ENCODE data around the gene PPA2. TPM values are rescaled to one million over a fixed set of nuclear protein-coding genes. Genes with fewer than 3 reads are reported as not detected.

The PPA2 gene
- total RNA-seq, 1 donor from 2014 or later, result 81.0 TPM

GRCh38 chr4:105440890-105441289 lies 33.0 kb downstream of the PPA2 start:
- H3K36me3 Mint-ChIP-seq (ENCODE audit: low read depth), result peaks cover 40% of the 10 kb centered on the region
- TF ChIP-seq, protein P1, sequence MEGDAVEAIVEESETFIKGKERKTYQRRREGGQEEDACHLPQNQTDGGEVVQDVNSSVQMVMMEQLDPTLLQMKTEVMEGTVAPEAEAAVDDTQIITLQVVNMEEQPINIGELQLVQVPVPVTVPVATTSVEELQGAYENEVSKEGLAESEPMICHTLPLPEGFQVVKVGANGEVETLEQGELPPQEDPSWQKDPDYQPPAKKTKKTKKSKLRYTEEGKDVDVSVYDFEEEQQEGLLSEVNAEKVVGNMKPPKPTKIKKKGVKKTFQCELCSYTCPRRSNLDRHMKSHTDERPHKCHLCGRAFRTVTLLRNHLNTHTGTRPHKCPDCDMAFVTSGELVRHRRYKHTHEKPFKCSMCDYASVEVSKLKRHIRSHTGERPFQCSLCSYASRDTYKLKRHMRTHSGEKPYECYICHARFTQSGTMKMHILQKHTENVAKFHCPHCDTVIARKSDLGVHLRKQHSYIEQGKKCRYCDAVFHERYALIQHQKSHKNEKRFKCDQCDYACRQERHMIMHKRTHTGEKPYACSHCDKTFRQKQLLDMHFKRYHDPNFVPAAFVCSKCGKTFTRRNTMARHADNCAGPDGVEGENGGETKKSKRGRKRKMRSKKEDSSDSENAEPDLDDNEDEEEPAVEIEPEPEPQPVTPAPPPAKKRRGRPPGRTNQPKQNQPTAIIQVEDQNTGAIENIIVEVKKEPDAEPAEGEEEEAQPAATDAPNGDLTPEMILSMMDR (conservative IDR thresholded peaks at IDR 0.05), result no peak
- no peak overlapping the region for H3K27ac Mint-ChIP-seq (ENCODE audit: unreplicated experiment)
- H3K4me3 Mint-ChIP-seq, result no peak overlapping the region
- no peaks in the 10 kb centered on the region for H3K27me3 Mint-ChIP-seq (ENCODE audit: low read depth)
- no peak for DNase-seq (ENCODE audit: low read depth, low spot score)
- no peaks in the 10 kb centered on the region for H3K4me1 Mint-ChIP-seq
- peaks cover 16% of the 10 kb centered on the region for H3K9me3 Mint-ChIP-seq

GRCh38 chr4:105437637-105438036 lies 36.2 kb downstream of the PPA2 start:
- Mint-ChIP-seq H3K9me3 (peaks cover 23% of the 10 kb centered on the region), H3K36me3 (ENCODE audit: low read depth) (peaks cover 62% of the 10 kb centered on the region), H3K27me3 (ENCODE audit: low read depth) (no peaks in the 10 kb centered on the region), H3K4me3 (no peak overlapping the region), H3K27ac (ENCODE audit: unreplicated experiment) (no peak overlapping the region), H3K4me1 (peaks cover 7% of the 10 kb centered on the region)
- DNase-seq (ENCODE audit: low read depth, low spot score), result no peak
- TF ChIP-seq, protein P1 (conservative IDR thresholded peaks at IDR 0.05), result no peak

DNA sequence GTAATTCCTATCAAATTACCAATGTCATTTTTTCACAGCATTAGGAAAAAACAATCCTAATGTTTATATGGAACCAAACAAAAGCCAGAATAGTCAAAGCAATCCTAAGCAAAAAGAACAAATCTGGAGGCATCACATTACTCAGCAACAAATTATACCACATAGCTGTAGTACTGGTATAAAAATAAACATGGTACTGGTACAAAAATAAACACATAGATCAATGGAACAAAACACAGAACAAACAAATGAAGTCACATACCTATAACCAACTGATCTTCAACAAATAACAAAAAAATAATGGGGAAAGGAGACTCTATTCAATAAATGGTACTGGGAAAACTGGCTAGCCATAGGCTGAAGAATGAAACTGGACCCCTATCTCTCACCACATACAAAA lies 37.4 kb downstream of the PPA2 start:
- DNase-seq (ENCODE audit: low read depth, low spot score), result no peak
- peaks cover 67% of the 10 kb centered on the region for H3K36me3 Mint-ChIP-seq (ENCODE audit: low read depth)
- TF ChIP-seq, protein P1 (conservative IDR thresholded peaks at IDR 0.05), result no peak
- no peak overlapping the region for H3K27ac Mint-ChIP-seq (ENCODE audit: unreplicated experiment)
- no peak overlapping the region for H3K4me3 Mint-ChIP-seq
- H3K4me1 Mint-ChIP-seq, result peaks cover 7% of the 10 kb centered on the region
- peaks cover 23% of the 10 kb centered on the region for H3K9me3 Mint-ChIP-seq
- H3K27me3 Mint-ChIP-seq (ENCODE audit: low read depth), result no peaks in the 10 kb centered on the region

DNA sequence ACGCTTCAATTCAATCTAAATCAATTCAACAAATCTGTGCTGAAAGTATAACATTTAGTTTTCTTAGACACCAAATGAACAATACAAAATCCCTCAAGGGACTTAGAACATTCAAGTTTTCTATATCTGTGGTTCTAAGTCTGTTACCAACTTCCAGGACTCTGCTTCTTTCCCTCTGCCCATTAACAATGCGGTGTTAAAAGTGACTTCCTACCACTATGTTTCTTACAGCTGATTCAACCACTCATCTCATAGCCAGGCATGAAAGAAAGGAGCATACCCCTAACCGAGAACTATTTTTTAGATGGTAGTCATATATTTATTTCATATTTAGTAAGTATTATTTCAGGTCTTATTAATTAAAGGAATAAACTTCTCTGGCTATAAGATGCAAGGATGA lies 38.9 kb downstream of the PPA2 start:
- DNase-seq (ENCODE audit: low read depth, low spot score), result no peak
- TF ChIP-seq, protein P1 (conservative IDR thresholded peaks at IDR 0.05), result no peak
- peaks cover 7% of the 10 kb centered on the region for H3K4me1 Mint-ChIP-seq
- H3K9me3 Mint-ChIP-seq, result peaks cover 18% of the 10 kb centered on the region
- H3K36me3 Mint-ChIP-seq (ENCODE audit: low read depth), result peaks cover 66% of the 10 kb centered on the region
- no peak overlapping the region for H3K4me3 Mint-ChIP-seq
- H3K27me3 Mint-ChIP-seq (ENCODE audit: low read depth), result no peaks in the 10 kb centered on the region
- H3K27ac Mint-ChIP-seq (ENCODE audit: unreplicated experiment), result no peak overlapping the region

DNA sequence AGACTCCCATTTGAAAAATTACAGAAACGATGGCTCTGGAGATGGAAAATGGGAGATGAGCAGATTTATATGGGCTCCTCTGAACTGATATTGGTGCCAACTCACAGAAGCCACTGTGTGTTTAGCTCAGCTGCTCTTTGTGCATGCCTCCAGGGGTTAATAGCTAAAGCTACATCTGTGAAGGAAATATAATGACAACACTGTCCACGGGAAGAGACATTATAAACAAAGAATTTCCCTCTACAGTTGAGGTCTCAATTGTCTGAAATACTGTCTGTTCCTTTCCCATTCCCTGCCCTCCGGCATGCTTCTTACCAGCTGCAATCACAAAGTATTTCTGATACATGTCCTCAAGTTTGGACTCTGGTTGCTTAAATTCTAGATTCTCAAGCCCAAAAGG lies 40.4 kb downstream of the PPA2 start:
- no peak for DNase-seq (ENCODE audit: low read depth, low spot score)
- Mint-ChIP-seq H3K27me3 (ENCODE audit: low read depth) (no peaks in the 10 kb centered on the region), H3K4me3 (peak overlapping the region; percentile 20), H3K9me3 (peaks cover 18% of the 10 kb centered on the region), H3K4me1 (peaks cover 7% of the 10 kb centered on the region), H3K27ac (ENCODE audit: unreplicated experiment) (peak overlapping the region; percentile 68), H3K36me3 (ENCODE audit: low read depth) (peaks cover 62% of the 10 kb centered on the region)
- TF ChIP-seq, protein P1 (conservative IDR thresholded peaks at IDR 0.05), result no peak

DNA sequence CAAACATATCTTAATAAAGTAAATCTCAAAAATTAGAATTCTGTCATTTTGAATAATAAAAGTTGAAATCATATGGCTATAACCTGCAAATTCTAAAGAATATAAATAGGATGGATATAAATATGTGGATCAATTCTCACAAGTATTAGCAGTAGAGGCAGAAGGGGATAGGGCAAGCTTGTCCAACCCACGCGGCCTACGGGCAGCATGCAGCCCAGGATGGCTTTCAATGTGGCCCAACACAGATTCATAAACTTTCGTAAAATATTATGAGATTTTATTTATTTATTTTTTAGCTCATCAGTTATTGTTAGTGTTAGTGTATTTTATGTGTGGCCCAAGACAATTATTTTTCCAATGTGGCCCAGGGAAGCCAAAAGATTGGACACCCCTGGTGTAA lies 41.4 kb downstream of the PPA2 start:
- TF ChIP-seq, protein P1 (conservative IDR thresholded peaks at IDR 0.05), result no peak
- Mint-ChIP-seq H3K4me3 (no peak overlapping the region), H3K27ac (ENCODE audit: unreplicated experiment) (no peak overlapping the region), H3K27me3 (ENCODE audit: low read depth) (no peaks in the 10 kb centered on the region), H3K4me1 (peaks cover 7% of the 10 kb centered on the region), H3K9me3 (peaks cover 24% of the 10 kb centered on the region), H3K36me3 (ENCODE audit: low read depth) (peaks cover 65% of the 10 kb centered on the region)
- DNase-seq (ENCODE audit: low read depth, low spot score), result no peak

All from neural crest cell (in vitro differentiated cells).